Nephron (organoid): ENCODE data around the gene TBPL1.
"Not testable (repeated sequence)": the region's sequence is repeated elsewhere in the genome, so short reads cannot be mapped to it uniquely, and the experiment has no call there.

Source experiments
- H3K27ac Mint-ChIP-seq, 3 experiments: 2 replicates each; pipeline ENCODE4 v1.8.0; 2020; ENCODE audit warnings: mixed read lengths in 3 of 3, mild to moderate bottlenecking in 2 of 3, moderate library complexity in 1 of 3
- H3K27me3 Mint-ChIP-seq: 2 replicates; pipeline ENCODE4 v1.8.0; 2021; ENCODE audit warnings: low read depth, mild to moderate bottlenecking, moderate library complexity, mixed read lengths
- H3K36me3 Mint-ChIP-seq: 2 replicates; pipeline ENCODE4 v1.8.0; 2020; ENCODE audit warnings: low read depth, mixed read lengths
- H3K4me1 Mint-ChIP-seq: 2 replicates; pipeline ENCODE4 v1.8.0; 2020; ENCODE audit warnings: mixed read lengths
- H3K4me3 Mint-ChIP-seq, 3 experiments: 2 replicates each; pipeline ENCODE4 v1.8.0; 2020; ENCODE audit warnings: mild to moderate bottlenecking in 3 of 3, mixed read lengths in 3 of 3, moderate library complexity in 2 of 3
- H3K9me3 Mint-ChIP-seq: 2 replicates; pipeline ENCODE4 v1.8.0; 2020; ENCODE audit warnings: mixed read lengths
- TF ChIP-seq, protein P1 (sequence below), 3 experiments: fragments of 200-600 bp; sonication (generic); IDR thresholded peaks; one replicate each; pipeline ENCODE4 v1.5.0; 2021; ENCODE audit warnings: antibody characterized with exemption in 3 of 3; ENCODE audit not compliant: unreplicated experiment in 3 of 3

Gene TBPL1

DNA sequence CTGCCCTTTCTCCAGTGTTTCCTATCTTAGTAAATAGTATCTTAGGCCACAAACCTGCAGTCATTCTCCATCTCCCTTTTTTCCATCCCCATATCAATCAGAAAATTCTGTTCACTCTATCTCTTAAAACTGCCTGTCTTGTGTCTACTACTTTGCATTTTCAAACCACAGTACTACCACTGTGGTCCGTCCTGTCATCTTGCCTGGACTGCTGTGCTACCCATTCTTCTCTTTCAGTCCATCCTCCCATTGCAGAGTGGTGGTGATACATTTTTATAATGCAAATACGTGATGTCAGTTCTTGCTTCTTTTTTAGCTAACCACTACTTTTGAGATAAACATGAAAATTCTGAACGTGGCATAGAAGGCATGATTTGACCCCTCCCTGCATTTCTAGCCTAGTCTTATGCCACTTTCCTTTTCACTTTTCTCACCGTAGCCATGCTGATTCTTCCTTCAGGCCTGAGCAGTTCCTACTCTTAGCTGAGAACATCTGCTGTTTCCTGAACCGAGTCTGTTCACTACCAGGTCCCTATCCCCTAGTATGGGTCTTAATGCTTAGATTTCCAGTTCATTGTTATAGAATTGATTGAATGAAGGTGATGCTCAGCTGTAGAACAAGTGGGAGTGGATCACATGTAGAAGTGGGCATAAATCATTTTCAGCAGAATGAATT lies 13.8 kb downstream of the TBPL1 start:
- Mint-ChIP-seq H3K9me3 (no peaks in the 10 kb centered on the region), H3K4me3 (no peak overlapping the region), H3K36me3 (peaks cover 4% of the 10 kb centered on the region), H3K4me1 (peaks cover 25% of the 10 kb centered on the region), H3K27me3 (no peaks in the 10 kb centered on the region), H3K27ac (peak overlapping the region in 2 of 3 experiments; percentile 5 to 66)
- TF ChIP-seq, protein P1, sequence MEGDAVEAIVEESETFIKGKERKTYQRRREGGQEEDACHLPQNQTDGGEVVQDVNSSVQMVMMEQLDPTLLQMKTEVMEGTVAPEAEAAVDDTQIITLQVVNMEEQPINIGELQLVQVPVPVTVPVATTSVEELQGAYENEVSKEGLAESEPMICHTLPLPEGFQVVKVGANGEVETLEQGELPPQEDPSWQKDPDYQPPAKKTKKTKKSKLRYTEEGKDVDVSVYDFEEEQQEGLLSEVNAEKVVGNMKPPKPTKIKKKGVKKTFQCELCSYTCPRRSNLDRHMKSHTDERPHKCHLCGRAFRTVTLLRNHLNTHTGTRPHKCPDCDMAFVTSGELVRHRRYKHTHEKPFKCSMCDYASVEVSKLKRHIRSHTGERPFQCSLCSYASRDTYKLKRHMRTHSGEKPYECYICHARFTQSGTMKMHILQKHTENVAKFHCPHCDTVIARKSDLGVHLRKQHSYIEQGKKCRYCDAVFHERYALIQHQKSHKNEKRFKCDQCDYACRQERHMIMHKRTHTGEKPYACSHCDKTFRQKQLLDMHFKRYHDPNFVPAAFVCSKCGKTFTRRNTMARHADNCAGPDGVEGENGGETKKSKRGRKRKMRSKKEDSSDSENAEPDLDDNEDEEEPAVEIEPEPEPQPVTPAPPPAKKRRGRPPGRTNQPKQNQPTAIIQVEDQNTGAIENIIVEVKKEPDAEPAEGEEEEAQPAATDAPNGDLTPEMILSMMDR (IDR thresholded peaks at IDR 0.05; ENCODE audit: unreplicated experiment in 3 of 3): no peak

DNA sequence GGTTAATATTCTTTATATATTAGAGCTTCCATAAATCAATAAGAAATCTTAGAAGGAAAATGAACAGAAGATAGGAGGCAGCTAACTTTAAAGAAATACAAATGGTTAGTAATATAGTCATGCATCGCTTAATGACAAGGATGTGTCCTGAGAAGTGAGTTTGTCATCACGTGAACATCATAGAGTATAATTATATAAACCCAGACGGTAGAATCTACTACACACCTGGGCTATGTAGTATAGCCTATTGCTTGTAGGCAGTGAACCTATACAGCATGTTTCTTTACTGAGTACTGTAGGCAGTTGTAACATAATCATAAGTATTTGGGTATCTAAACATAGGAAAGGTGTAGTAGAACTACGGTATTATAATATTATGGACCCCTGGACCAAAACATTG lies 14.3 kb downstream of the TBPL1 start:
- no peaks in the 10 kb centered on the region for H3K27me3 Mint-ChIP-seq
- no peaks in the 10 kb centered on the region for H3K9me3 Mint-ChIP-seq
- peak overlapping the region in 1 of 3 experiments; percentile 5 for H3K27ac Mint-ChIP-seq
- peaks cover 25% of the 10 kb centered on the region for H3K4me1 Mint-ChIP-seq
- H3K4me3 Mint-ChIP-seq: no peak overlapping the region
- TF ChIP-seq, protein P1 (IDR thresholded peaks at IDR 0.05; ENCODE audit: unreplicated experiment in 3 of 3): no peak
- peaks cover 4% of the 10 kb centered on the region for H3K36me3 Mint-ChIP-seq

DNA sequence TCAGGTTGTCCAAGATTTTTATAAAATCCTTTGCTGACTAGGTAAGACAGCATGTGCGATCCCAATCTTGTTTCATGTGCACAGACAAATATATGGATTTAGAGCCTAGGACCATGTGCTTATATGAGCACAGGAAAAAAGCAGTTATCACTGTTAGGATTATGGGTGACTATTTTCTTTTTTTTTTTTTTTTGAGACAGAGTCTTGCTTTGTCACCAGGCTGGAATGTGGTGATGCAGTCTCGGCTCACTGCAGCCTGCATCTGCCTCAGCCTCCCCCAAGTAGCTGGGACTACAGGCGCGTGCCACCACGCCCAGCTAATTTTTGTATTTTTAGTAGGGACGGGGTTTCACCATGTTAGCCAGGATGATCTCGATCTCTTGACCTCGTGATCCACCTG lies 14.8 kb downstream of the TBPL1 start:
- not testable (repeated sequence) for H3K36me3 Mint-ChIP-seq, H3K27ac Mint-ChIP-seq, H3K27me3 Mint-ChIP-seq, H3K9me3 Mint-ChIP-seq, H3K4me3 Mint-ChIP-seq
- H3K4me1 Mint-ChIP-seq: peaks cover 25% of the 10 kb centered on the region

DNA sequence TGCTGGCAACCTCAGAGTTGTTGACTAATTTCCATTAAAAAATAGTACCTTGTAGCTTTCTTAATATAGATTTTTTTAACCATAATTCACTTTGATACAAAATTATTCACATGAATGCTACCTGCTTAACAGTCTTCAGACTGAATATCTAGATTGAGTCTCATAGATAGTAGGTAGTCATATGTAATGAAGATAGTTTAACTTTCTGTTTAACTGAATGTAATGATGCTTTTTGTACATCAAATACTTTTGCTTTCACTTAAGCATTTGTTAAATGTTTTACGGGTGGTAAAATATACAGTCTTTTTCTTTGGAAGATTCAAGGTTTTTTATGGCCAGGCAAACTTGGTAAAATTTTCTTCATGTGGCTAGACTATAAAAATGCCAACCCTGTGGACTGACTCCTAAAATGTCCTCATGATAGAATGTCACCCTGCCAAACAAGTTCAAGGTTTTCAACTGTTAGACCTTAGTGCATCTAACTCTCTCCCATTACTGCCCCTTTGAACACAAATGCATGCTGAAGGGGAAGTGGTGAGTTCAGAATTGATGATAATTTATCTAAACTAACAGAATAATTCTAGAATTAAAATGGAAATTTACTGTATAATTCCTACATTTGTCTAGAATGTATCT lies 16.4 kb downstream of the TBPL1 start:
- H3K27ac Mint-ChIP-seq: no peak overlapping the region
- no peak overlapping the region for H3K4me3 Mint-ChIP-seq
- TF ChIP-seq, protein P1 (IDR thresholded peaks at IDR 0.05; ENCODE audit: unreplicated experiment in 3 of 3): no peak
- no peaks in the 10 kb centered on the region for H3K36me3 Mint-ChIP-seq
- no peaks in the 10 kb centered on the region for H3K27me3 Mint-ChIP-seq
- H3K9me3 Mint-ChIP-seq: no peaks in the 10 kb centered on the region
- peaks cover 32% of the 10 kb centered on the region for H3K4me1 Mint-ChIP-seq

DNA sequence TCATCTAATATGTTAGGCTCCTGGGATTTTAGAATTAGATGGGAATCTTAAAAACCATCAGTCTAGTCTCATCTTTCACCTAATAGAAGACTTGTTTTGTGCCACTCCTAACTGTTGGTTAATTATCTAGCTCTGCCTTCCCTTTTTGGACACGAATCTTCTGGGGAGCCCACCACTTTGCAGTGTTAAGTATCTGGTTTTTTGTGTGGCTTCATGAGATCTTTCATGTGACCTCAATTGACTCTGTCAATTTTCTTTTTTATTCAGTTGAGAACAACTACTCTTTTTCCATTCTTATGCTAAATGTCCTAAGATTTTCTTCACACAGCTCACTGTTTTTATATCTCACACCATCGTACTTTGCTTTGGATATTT lies 16.9 kb downstream of the TBPL1 start:
- no peak overlapping the region for H3K27ac Mint-ChIP-seq
- H3K9me3 Mint-ChIP-seq: no peaks in the 10 kb centered on the region
- no peaks in the 10 kb centered on the region for H3K27me3 Mint-ChIP-seq

DNA sequence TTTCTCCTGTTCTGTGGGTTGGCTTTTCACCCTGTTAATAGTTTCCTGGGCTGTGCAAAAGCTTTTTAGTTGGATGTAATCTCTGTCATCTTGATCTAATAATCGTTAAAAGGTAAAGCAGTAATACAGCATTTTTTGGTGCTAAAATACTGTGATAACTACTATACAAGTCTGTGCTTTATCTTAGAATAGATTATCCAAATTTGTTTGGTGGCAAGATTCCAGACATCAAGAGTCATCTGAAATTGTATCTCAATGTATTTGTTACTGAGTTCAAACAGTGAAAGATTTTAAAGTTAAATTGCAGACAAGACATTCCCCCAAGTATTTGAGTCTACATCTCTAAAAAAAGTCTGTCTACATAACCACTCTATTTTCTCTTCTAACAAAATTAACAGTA lies 18.8 kb downstream of the TBPL1 start:
- Mint-ChIP-seq H3K4me1 (peaks cover 22% of the 10 kb centered on the region), H3K4me3 (no peak overlapping the region), H3K27me3 (no peaks in the 10 kb centered on the region), H3K9me3 (no peaks in the 10 kb centered on the region), H3K36me3 (no peaks in the 10 kb centered on the region), H3K27ac (no peak overlapping the region)
- TF ChIP-seq, protein P1 (IDR thresholded peaks at IDR 0.05; ENCODE audit: unreplicated experiment in 3 of 3): no peak

More for the DNA sequence above, 16.9 kb downstream of the TBPL1 start:
- H3K4me3 Mint-ChIP-seq: no peak overlapping the region
- H3K36me3 Mint-ChIP-seq: no peaks in the 10 kb centered on the region
- TF ChIP-seq, protein P1 (IDR thresholded peaks at IDR 0.05; ENCODE audit: unreplicated experiment in 3 of 3): no peak
- H3K4me1 Mint-ChIP-seq: peaks cover 32% of the 10 kb centered on the region
